GM23338 (cell line): ENCODE data around the gene CNKSR1. TPM values are rescaled to one million over a fixed set of nuclear protein-coding genes. Genes with fewer than 3 reads are reported as not detected.

Source experiments
- ATAC-seq: fragments of 200-7000 bp; cut with Tn5 transposase; 3 replicates; pipeline ENCODE4 v1.9.1; 2020
- DNase-seq: peaks from one replicate; pipeline ENCODE4 v3.0.0-alpha.2; 2015; ENCODE audit warnings: low spot score
- H2AFZ ChIP-seq: fragments of 200-600 bp; sonication (generic); 2 replicates; pipeline ENCODE4 v1.8.0; 2016; ENCODE audit warnings: antibody characterized with exemption, mild to moderate bottlenecking, moderate library complexity
- H3F3A ChIP-seq: fragments of 200-600 bp; sonication (generic); replicated peaks from 2 replicates; pipeline ENCODE4 v1.8.0; 2017; ENCODE audit warnings: antibody characterized with exemption, mixed run types, low read depth
- H3K27ac ChIP-seq: fragments of 200-600 bp; sonication (generic); 2 replicates; pipeline ENCODE4 v1.6.1; 2016; ENCODE audit warnings: low read depth
- H3K27me3 ChIP-seq: fragments of 200-600 bp; sonication (generic); 2 replicates; pipeline ENCODE4 v1.8.0; 2016; ENCODE audit warnings: mild to moderate bottlenecking, mixed run types, moderate library complexity; ENCODE audit not compliant: insufficient read depth
- H3K36me3 ChIP-seq: fragments of 200-600 bp; sonication (generic); 2 replicates; pipeline ENCODE4 v1.8.0; 2016; ENCODE audit warnings: mild to moderate bottlenecking; ENCODE audit not compliant: insufficient read depth
- H3K4me1 ChIP-seq: fragments of 200-600 bp; sonication (generic); 2 replicates; pipeline ENCODE4 v1.8.0; 2016; ENCODE audit warnings: mild to moderate bottlenecking, moderate library complexity; ENCODE audit not compliant: insufficient read depth
- H3K4me2 ChIP-seq: fragments of 200-600 bp; sonication (generic); 2 replicates; pipeline ENCODE4 v1.7.1; 2017; ENCODE audit warnings: mixed run types
- H3K4me3 ChIP-seq: fragments of 200-600 bp; sonication (generic); 2 replicates; pipeline ENCODE4 v1.6.1; 2016; ENCODE audit warnings: mixed run types
- H3K79me2 ChIP-seq: fragments of 200-600 bp; sonication (generic); replicated peaks from 2 replicates; pipeline ENCODE4 v1.8.0; 2017; ENCODE audit warnings: mild to moderate bottlenecking; ENCODE audit not compliant: insufficient read depth
- H3K9me2 ChIP-seq: fragments of 200-600 bp; sonication (generic); 2 replicates; pipeline ENCODE4 v1.8.0; 2017; ENCODE audit not compliant: insufficient read depth
- H4K20me1 ChIP-seq: fragments of 200-600 bp; sonication (generic); replicated peaks from 2 replicates; pipeline ENCODE4 v1.8.0; 2017; ENCODE audit warnings: mild to moderate bottlenecking; ENCODE audit not compliant: insufficient read depth
- H3K27ac Mint-ChIP-seq: 2 replicates; pipeline ENCODE4 v1.8.0; 2020; ENCODE audit warnings: inconsistent platforms, mild to moderate bottlenecking, moderate library complexity, mixed read lengths
- H3K27me3 Mint-ChIP-seq: 3 replicates; pipeline ENCODE4 v1.8.0; 2022; ENCODE audit warnings: low read depth, mild to moderate bottlenecking, moderate library complexity, mixed read lengths, inconsistent platforms; ENCODE audit not compliant: insufficient read depth, poor library complexity
- H3K36me3 Mint-ChIP-seq: 3 replicates; pipeline ENCODE4 v1.8.0; 2021; ENCODE audit warnings: low read depth, mild to moderate bottlenecking, inconsistent platforms, moderate library complexity, mixed read lengths
- H3K4me1 Mint-ChIP-seq: 3 replicates; pipeline ENCODE4 v1.8.0; 2020; ENCODE audit warnings: mild to moderate bottlenecking, inconsistent platforms, mixed read lengths
- H3K4me3 Mint-ChIP-seq: 3 replicates; pipeline ENCODE4 v1.8.0; 2021; ENCODE audit warnings: moderate library complexity, mild to moderate bottlenecking, inconsistent platforms, mixed read lengths
- H3K9me3 Mint-ChIP-seq: 3 replicates; pipeline ENCODE4 v1.8.0; 2020; ENCODE audit warnings: moderate library complexity, mild to moderate bottlenecking, inconsistent platforms, mixed read lengths
- CREB1 ChIP-seq: fragments of 250-450 bp; sonication (Bioruptor Pico); IDR thresholded peaks from 2 replicates; pipeline ENCODE4 v1.5.0; 2020; ENCODE audit warnings: low read depth, mild to moderate bottlenecking, moderate library complexity
- EZH2 ChIP-seq: fragments of 200-600 bp; sonication (generic); IDR thresholded peaks from one replicate; pipeline ENCODE4 v1.8.0; 2017; ENCODE audit warnings: antibody characterized with exemption, mild to moderate bottlenecking, low read depth; ENCODE audit not compliant: unreplicated experiment
- EZH2phosphoT487 ChIP-seq: fragments of 200-600 bp; sonication (generic); IDR thresholded peaks from one replicate; pipeline ENCODE4 v1.8.1; 2018; ENCODE audit warnings: antibody characterized with exemption; ENCODE audit not compliant: unreplicated experiment
- JUNB ChIP-seq: IDR thresholded peaks from one replicate; pipeline ENCODE4 v1.6.1; 2016; ENCODE audit warnings: antibody characterized with exemption; ENCODE audit not compliant: unreplicated experiment
- NANOG ChIP-seq: IDR thresholded peaks from 2 replicates; pipeline ENCODE4 v1.6.1; 2016; ENCODE audit warnings: antibody characterized with exemption, borderline replicate concordance
- POLR2AphosphoS5 ChIP-seq: IDR thresholded peaks from 2 replicates; pipeline ENCODE4 v1.6.1; 2016; ENCODE audit warnings: antibody characterized with exemption, low read depth
- STAT1 ChIP-seq: IDR thresholded peaks from one replicate; pipeline ENCODE4 v1.6.1; 2016; ENCODE audit warnings: antibody characterized with exemption; ENCODE audit not compliant: unreplicated experiment
- ZNF114 ChIP-seq: fragments of 250-450 bp; sonication (Bioruptor Pico); IDR thresholded peaks from 2 replicates; pipeline ENCODE4 v1.5.0; 2020; ENCODE audit warnings: mild to moderate bottlenecking, moderate library complexity
- ZNF331 ChIP-seq: fragments of 250-450 bp; sonication (Bioruptor Pico); IDR thresholded peaks from 2 replicates; pipeline ENCODE4 v1.5.0; 2020; ENCODE audit warnings: low read depth, mild to moderate bottlenecking, moderate library complexity
- polyA plus RNA-seq: library from polyadenylated mRNA; unstranded; fragments of >200 nt; fragmentation: Nextera tagmentation; extraction: Ambion mirVana; gene quantifications from 2 replicates; pipeline ENCODE4 v1.2.1, GENCODE V29; 2016
- total RNA-seq: library from RNA; depleted of rRNA; stranded (reverse); fragments of >200 nt; shearing (Covaris generic); gene quantifications from 2 replicates; pipeline ENCODE4 v1.2.3, GENCODE V29; 2014
- TF ChIP-seq, protein P1 (sequence below): IDR thresholded peaks from 2 replicates; pipeline ENCODE4 v1.6.1; 2016; ENCODE audit warnings: antibody characterized with exemption
- TF ChIP-seq, protein P2 (sequence below): IDR thresholded peaks from one replicate; pipeline ENCODE4 v1.6.1; 2018; ENCODE audit warnings: antibody characterized with exemption; ENCODE audit not compliant: unreplicated experiment
- TF ChIP-seq, protein P3 (sequence below): fragments of 250-450 bp; sonication (Bioruptor Pico); IDR thresholded peaks from 2 replicates; pipeline ENCODE4 v1.5.0; 2020; ENCODE audit warnings: mild to moderate bottlenecking, moderate library complexity
- TF ChIP-seq, protein P4 (sequence below), 2 experiments: fragments of 200-600 bp in 1 of 2; sonication (generic) in 1 of 2; conservative IDR thresholded peaks; 2 replicates each; pipeline versions ENCODE4 v1.5.1 to v1.6.1; 2016 to 2017; ENCODE audit warnings: antibody characterized with exemption in 2 of 2, low read depth in 2 of 2, mild to moderate bottlenecking in 2 of 2, moderate library complexity in 1 of 2

The CNKSR1 gene
- total and polyA plus RNA-seq, 2 experiments from 2014 or later = 9.7 to 12.5 TPM

DNA sequence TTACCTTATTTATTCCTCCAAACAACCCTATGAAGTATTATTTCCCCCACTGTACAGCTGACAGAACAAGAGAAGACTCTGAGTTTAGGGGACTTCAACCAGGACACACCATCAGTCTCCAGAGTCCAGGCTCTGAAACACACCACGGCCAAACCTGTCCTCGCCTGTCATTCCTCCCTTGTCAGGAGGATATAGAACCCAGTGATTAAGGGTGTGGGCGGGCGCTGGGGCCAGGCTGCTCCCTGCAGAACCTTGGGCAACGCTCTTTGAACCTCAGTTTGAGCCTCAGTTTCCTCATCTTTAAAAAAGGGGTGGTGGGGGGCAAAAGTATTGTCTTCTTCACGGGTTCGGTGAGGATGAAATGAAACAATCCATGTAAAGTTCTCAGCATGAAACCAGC is 47.3 kb downstream of the CNKSR1 start:
- H3K79me2 ChIP-seq = no peaks in the 10 kb centered on the region
- H3F3A ChIP-seq = 0 out of 2 replicates have a peak, but pooled peaks cover 7% of the 10 kb centered on the region
- H2AFZ ChIP-seq = peak overlapping the region; percentile 99; the same call in 1 of the 2 replicates
- H3K4me3 Mint-ChIP-seq = peak overlapping the region; percentile 78
- TF ChIP-seq EZH2 (no peak), NANOG (no peak), CREB1 (CRISPR knock-in tag) (no peak), JUNB (no peak), EZH2phosphoT487 (no peak), ZNF114 (no peak), POLR2AphosphoS5 (no peak), STAT1 (no peak), ZNF331 (CRISPR knock-in tag) (no peak)
- TF ChIP-seq, protein P1, sequence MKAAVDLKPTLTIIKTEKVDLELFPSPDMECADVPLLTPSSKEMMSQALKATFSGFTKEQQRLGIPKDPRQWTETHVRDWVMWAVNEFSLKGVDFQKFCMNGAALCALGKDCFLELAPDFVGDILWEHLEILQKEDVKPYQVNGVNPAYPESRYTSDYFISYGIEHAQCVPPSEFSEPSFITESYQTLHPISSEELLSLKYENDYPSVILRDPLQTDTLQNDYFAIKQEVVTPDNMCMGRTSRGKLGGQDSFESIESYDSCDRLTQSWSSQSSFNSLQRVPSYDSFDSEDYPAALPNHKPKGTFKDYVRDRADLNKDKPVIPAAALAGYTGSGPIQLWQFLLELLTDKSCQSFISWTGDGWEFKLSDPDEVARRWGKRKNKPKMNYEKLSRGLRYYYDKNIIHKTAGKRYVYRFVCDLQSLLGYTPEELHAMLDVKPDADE = no peak
- TF ChIP-seq, protein P2, sequence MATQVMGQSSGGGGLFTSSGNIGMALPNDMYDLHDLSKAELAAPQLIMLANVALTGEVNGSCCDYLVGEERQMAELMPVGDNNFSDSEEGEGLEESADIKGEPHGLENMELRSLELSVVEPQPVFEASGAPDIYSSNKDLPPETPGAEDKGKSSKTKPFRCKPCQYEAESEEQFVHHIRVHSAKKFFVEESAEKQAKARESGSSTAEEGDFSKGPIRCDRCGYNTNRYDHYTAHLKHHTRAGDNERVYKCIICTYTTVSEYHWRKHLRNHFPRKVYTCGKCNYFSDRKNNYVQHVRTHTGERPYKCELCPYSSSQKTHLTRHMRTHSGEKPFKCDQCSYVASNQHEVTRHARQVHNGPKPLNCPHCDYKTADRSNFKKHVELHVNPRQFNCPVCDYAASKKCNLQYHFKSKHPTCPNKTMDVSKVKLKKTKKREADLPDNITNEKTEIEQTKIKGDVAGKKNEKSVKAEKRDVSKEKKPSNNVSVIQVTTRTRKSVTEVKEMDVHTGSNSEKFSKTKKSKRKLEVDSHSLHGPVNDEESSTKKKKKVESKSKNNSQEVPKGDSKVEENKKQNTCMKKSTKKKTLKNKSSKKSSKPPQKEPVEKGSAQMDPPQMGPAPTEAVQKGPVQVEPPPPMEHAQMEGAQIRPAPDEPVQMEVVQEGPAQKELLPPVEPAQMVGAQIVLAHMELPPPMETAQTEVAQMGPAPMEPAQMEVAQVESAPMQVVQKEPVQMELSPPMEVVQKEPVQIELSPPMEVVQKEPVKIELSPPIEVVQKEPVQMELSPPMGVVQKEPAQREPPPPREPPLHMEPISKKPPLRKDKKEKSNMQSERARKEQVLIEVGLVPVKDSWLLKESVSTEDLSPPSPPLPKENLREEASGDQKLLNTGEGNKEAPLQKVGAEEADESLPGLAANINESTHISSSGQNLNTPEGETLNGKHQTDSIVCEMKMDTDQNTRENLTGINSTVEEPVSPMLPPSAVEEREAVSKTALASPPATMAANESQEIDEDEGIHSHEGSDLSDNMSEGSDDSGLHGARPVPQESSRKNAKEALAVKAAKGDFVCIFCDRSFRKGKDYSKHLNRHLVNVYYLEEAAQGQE = no peak
- TF ChIP-seq, protein P3, sequence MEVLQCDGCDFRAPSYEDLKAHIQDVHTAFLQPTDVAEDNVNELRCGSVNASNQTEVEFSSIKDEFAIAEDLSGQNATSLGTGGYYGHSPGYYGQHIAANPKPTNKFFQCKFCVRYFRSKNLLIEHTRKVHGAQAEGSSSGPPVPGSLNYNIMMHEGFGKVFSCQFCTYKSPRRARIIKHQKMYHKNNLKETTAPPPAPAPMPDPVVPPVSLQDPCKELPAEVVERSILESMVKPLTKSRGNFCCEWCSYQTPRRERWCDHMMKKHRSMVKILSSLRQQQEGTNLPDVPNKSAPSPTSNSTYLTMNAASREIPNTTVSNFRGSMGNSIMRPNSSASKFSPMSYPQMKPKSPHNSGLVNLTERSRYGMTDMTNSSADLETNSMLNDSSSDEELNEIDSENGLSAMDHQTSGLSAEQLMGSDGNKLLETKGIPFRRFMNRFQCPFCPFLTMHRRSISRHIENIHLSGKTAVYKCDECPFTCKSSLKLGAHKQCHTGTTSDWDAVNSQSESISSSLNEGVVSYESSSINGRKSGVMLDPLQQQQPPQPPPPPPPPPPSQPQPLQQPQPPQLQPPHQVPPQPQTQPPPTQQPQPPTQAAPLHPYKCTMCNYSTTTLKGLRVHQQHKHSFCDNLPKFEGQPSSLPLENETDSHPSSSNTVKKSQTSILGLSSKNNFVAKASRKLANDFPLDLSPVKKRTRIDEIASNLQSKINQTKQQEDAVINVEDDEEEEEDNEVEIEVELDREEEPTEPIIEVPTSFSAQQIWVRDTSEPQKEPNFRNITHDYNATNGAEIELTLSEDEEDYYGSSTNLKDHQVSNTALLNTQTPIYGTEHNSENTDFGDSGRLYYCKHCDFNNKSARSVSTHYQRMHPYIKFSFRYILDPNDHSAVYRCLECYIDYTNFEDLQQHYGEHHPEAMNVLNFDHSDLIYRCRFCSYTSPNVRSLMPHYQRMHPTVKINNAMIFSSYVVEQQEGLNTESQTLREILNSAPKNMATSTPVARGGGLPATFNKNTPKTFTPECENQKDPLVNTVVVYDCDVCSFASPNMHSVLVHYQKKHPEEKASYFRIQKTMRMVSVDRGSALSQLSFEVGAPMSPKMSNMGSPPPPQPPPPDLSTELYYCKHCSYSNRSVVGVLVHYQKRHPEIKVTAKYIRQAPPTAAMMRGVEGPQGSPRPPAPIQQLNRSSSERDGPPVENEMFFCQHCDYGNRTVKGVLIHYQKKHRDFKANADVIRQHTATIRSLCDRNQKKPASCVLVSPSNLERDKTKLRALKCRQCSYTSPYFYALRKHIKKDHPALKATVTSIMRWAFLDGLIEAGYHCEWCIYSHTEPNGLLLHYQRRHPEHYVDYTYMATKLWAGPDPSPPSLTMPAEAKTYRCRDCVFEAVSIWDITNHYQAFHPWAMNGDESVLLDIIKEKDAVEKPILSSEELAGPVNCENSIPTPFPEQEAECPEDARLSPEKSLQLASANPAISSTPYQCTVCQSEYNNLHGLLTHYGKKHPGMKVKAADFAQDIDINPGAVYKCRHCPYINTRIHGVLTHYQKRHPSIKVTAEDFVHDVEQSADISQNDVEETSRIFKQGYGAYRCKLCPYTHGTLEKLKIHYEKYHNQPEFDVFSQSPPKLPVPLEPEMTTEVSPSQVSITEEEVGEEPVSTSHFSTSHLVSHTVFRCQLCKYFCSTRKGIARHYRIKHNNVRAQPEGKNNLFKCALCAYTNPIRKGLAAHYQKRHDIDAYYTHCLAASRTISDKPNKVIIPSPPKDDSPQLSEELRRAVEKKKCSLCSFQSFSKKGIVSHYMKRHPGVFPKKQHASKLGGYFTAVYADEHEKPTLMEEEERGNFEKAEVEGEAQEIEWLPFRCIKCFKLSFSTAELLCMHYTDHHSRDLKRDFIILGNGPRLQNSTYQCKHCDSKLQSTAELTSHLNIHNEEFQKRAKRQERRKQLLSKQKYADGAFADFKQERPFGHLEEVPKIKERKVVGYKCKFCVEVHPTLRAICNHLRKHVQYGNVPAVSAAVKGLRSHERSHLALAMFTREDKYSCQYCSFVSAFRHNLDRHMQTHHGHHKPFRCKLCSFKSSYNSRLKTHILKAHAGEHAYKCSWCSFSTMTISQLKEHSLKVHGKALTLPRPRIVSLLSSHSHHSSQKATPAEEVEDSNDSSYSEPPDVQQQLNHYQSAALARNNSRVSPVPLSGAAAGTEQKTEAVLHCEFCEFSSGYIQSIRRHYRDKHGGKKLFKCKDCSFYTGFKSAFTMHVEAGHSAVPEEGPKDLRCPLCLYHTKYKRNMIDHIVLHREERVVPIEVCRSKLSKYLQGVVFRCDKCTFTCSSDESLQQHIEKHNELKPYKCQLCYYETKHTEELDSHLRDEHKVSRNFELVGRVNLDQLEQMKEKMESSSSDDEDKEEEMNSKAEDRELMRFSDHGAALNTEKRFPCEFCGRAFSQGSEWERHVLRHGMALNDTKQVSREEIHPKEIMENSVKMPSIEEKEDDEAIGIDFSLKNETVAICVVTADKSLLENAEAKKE = no peak
- TF ChIP-seq, protein P4, sequence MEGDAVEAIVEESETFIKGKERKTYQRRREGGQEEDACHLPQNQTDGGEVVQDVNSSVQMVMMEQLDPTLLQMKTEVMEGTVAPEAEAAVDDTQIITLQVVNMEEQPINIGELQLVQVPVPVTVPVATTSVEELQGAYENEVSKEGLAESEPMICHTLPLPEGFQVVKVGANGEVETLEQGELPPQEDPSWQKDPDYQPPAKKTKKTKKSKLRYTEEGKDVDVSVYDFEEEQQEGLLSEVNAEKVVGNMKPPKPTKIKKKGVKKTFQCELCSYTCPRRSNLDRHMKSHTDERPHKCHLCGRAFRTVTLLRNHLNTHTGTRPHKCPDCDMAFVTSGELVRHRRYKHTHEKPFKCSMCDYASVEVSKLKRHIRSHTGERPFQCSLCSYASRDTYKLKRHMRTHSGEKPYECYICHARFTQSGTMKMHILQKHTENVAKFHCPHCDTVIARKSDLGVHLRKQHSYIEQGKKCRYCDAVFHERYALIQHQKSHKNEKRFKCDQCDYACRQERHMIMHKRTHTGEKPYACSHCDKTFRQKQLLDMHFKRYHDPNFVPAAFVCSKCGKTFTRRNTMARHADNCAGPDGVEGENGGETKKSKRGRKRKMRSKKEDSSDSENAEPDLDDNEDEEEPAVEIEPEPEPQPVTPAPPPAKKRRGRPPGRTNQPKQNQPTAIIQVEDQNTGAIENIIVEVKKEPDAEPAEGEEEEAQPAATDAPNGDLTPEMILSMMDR (conservative IDR thresholded peaks at IDR 0.05; ENCODE audit: low read depth in 2 of 2) = no peak
- ATAC-seq = peak; percentile 5; the same call in 1 of the 3 replicates
- peaks cover 14% of the 10 kb centered on the region; the same call in 1 of the 2 replicates for H3K4me1 ChIP-seq
- H3K4me2 ChIP-seq = peak overlapping the region; percentile 94
- H3K4me3 ChIP-seq = peak overlapping the region; percentile 69
- no peaks in the 10 kb centered on the region for H3K36me3 Mint-ChIP-seq
- no peak overlapping the region for H3K27ac ChIP-seq
- H3K4me1 Mint-ChIP-seq = peaks cover 6% of the 10 kb centered on the region
- H3K9me3 Mint-ChIP-seq = no peaks in the 10 kb centered on the region
- H3K27me3 ChIP-seq = peaks cover 60% of the 10 kb centered on the region
- H3K36me3 ChIP-seq = no peaks in the 10 kb centered on the region
- peaks cover 49% of the 10 kb centered on the region for H3K27me3 Mint-ChIP-seq
- DNase-seq = no peak
- H4K20me1 ChIP-seq = no peaks in the 10 kb centered on the region
- no peaks in the 10 kb centered on the region for H3K9me2 ChIP-seq
- H3K27ac Mint-ChIP-seq = no peak overlapping the region
